ENCODE data around the gene CALM1. TPM values are rescaled to one million over a fixed set of nuclear protein-coding genes. Genes with fewer than 3 reads are reported as not detected.

CALM1 gene
- total RNA-seq, 1 donor from 2014 or later, result 314 TPM

DNA sequence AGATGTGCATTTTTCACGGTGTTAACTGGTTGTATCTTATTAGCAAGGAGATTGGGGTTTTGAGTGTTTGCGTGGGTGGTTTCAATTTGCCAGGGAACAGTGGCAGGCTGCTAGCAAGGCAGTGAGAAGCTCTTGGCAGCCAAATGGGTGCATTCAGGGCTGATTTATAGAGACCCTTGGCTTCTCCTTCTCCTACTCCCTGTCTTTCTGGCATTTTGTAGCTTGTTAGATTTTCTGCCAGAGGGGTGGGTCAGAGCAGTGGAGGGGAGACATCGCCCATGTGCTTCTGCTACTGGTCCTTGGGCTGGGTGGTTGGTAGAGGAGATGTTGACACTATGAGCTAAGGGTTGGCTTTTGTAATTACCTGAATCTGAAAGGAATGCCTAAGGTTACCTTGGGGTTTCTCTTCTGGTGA, 9.6 kb downstream of the CALM1 start:
- POLR2A ChIA-PET, result interaction anchor here (1.0 to 3.2 kb wide), 4 partner anchors 9 to 23 kb away, joined by 3 to 14 read pairs (median 8); no protein-coding TSS in a partner anchor
- CTCF ChIA-PET, result no interaction called here
- intact Hi-C loops (cut with micrococcal nuclease), result no loop called here
- DNase-seq (no peak), ATAC-seq (ENCODE audit: low read depth) (no peak)
- Mint-ChIP-seq H3K4me3 (no peak overlapping the region), H3K27me3 (no peaks in the 10 kb centered on the region), H3K9me3 (no peaks in the 10 kb centered on the region), H3K27ac (peak overlapping the region; percentile 3), H3K36me3 (ENCODE audit: low read depth) (peaks cover 66% of the 10 kb centered on the region), H3K4me1 (peaks cover 13% of the 10 kb centered on the region)
- TF ChIP-seq, protein P1, sequence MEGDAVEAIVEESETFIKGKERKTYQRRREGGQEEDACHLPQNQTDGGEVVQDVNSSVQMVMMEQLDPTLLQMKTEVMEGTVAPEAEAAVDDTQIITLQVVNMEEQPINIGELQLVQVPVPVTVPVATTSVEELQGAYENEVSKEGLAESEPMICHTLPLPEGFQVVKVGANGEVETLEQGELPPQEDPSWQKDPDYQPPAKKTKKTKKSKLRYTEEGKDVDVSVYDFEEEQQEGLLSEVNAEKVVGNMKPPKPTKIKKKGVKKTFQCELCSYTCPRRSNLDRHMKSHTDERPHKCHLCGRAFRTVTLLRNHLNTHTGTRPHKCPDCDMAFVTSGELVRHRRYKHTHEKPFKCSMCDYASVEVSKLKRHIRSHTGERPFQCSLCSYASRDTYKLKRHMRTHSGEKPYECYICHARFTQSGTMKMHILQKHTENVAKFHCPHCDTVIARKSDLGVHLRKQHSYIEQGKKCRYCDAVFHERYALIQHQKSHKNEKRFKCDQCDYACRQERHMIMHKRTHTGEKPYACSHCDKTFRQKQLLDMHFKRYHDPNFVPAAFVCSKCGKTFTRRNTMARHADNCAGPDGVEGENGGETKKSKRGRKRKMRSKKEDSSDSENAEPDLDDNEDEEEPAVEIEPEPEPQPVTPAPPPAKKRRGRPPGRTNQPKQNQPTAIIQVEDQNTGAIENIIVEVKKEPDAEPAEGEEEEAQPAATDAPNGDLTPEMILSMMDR (IDR thresholded peaks at IDR 0.05), result no peak

- CTCF ChIA-PET, result interaction anchor here (1.6 kb wide), 1 partner anchor 8 kb away, joined by 5 read pairs; no protein-coding TSS in a partner anchor
- no peak overlapping the region for H3K27ac Mint-ChIP-seq
- H3K27me3 Mint-ChIP-seq, result no peaks in the 10 kb centered on the region
- intact Hi-C loops (cut with micrococcal nuclease), result no loop called here
- DNase-seq (no peak), ATAC-seq (ENCODE audit: low read depth) (no peak)
- H3K36me3 Mint-ChIP-seq (ENCODE audit: low read depth), result peaks cover 57% of the 10 kb centered on the region
- peaks cover 6% of the 10 kb centered on the region for H3K4me1 Mint-ChIP-seq
- TF ChIP-seq, protein P1 (IDR thresholded peaks at IDR 0.05), result no peak
- H3K4me3 Mint-ChIP-seq, result no peak overlapping the region
- H3K9me3 Mint-ChIP-seq, result no peaks in the 10 kb centered on the region
- POLR2A ChIA-PET, result interaction anchor here (1.5 to 2.3 kb wide), 2 partner anchors 8 to 10 kb away, joined by 4 to 12 read pairs; no protein-coding TSS in a partner anchor
These were observed 10.4 kb downstream of the CALM1 start for GRCh38 chr14:90407230-90407629.

- DNase-seq, result no peak
- TF ChIP-seq, protein P1 (IDR thresholded peaks at IDR 0.05), result no peak
- no peaks in the 10 kb centered on the region for H3K4me1 Mint-ChIP-seq
- no peaks in the 10 kb centered on the region for H3K9me3 Mint-ChIP-seq
- intact Hi-C loops (cut with micrococcal nuclease), result no loop called here
- H3K27me3 Mint-ChIP-seq, result no peaks in the 10 kb centered on the region
- POLR2A ChIA-PET, result interaction anchor here (1.2 kb wide), 1 partner anchor 9 kb away, joined by 4 read pairs; no protein-coding TSS in a partner anchor
- CTCF ChIA-PET, result interaction anchor here (1.6 kb wide), 1 partner anchor 9 kb away, joined by 5 read pairs; no protein-coding TSS in a partner anchor
- no peak overlapping the region for H3K4me3 Mint-ChIP-seq
- peaks cover 42% of the 10 kb centered on the region for H3K36me3 Mint-ChIP-seq (ENCODE audit: low read depth)
- no peak overlapping the region for H3K27ac Mint-ChIP-seq
- ATAC-seq (ENCODE audit: low read depth), result no peak
These were observed 11.9 kb downstream of the CALM1 start for GRCh38 chr14:90408713-90409112.

- POLR2A ChIA-PET, result interaction anchor here (0.9 to 1.2 kb wide), 2 partner anchors 10 to 26 kb away, joined by 4 read pairs; no protein-coding TSS in a partner anchor
- Mint-ChIP-seq H3K9me3 (no peaks in the 10 kb centered on the region), H3K27me3 (no peaks in the 10 kb centered on the region), H3K36me3 (ENCODE audit: low read depth) (peaks cover 37% of the 10 kb centered on the region), H3K4me3 (no peak overlapping the region), H3K4me1 (no peaks in the 10 kb centered on the region), H3K27ac (no peak overlapping the region)
- DNase-seq, result no peak
- intact Hi-C loops (cut with micrococcal nuclease), result no loop called here
- CTCF ChIA-PET, result interaction anchor here (0.7 kb wide), 1 partner anchor 9 kb away, joined by 3 read pairs; no protein-coding TSS in a partner anchor
- TF ChIP-seq, protein P1 (IDR thresholded peaks at IDR 0.05), result no peak
- ATAC-seq (ENCODE audit: low read depth), result no peak
These were observed 12.4 kb downstream of the CALM1 start for GRCh38 chr14:90409209-90409730.

DNA sequence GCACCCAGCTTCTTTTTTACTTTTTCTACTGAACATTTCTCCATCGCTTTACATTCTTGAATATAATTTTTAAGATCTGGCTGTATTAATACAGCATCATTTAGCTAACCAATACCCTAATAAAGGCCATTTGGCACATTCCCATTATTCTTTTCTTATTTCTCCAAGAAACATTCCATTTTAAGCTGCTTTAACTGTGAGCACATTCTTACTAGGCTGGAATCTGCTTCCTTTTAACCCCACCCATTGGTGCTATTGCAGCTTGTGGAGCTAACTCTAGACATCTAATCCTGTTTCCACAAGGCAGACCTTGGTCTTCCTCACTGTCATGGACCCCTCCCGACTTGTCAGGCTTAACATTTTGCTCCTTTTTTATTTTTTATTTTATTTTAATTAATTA, 15.2 kb downstream of the CALM1 start:
- H3K36me3 Mint-ChIP-seq (ENCODE audit: low read depth), result peaks cover 12% of the 10 kb centered on the region
- H3K27me3 Mint-ChIP-seq, result no peaks in the 10 kb centered on the region
- H3K9me3 Mint-ChIP-seq, result no peaks in the 10 kb centered on the region
- H3K4me1 Mint-ChIP-seq, result no peaks in the 10 kb centered on the region
- H3K27ac Mint-ChIP-seq, result no peak overlapping the region
- DNase-seq (no peak), ATAC-seq (ENCODE audit: low read depth) (no peak)
- no peak overlapping the region for H3K4me3 Mint-ChIP-seq
- TF ChIP-seq, protein P1 (IDR thresholded peaks at IDR 0.05), result no peak
- CTCF ChIA-PET, result interaction anchor here (1.6 kb wide), 1 partner anchor 13 kb away, joined by 4 read pairs; no protein-coding TSS in a partner anchor
- POLR2A ChIA-PET, result no interaction called here
- intact Hi-C loops (cut with micrococcal nuclease), result no loop called here

Data from activated B cell treated with CpG ODN at 0.5 μM for 24 hours (primary cell).